Calu3 (cell line): ENCODE data around the gene CCN5. TPM values are rescaled to one million over a fixed set of nuclear protein-coding genes. Genes with fewer than 3 reads are reported as not detected.

Source experiments
- BruUV-seq: library from RNA; stranded (reverse); fragments of 400-500 nt; replicated peaks from 2 replicates; lab custom pipeline; 2021; lab: Mats Ljungman, UMichigan
- CTCF ChIA-PET: fragments of 300-600 bp; sonication (Branson Sonifier 250); formaldehyde crosslinking; loops from one replicate; lab custom pipeline; 2022; ENCODE audit warnings: antibody characterized with exemption; lab: Charles Lee
- DNase-seq: peaks from one replicate; pipeline ENCODE4 v3.0.0; 2022
- H3K27ac Mint-ChIP-seq: one replicate; pipeline ENCODE4 v1.8.0; 2022; ENCODE audit warnings: mixed read lengths; ENCODE audit not compliant: unreplicated experiment
- H3K27me3 Mint-ChIP-seq: one replicate; pipeline ENCODE4 v1.8.0; 2022; ENCODE audit warnings: mixed read lengths; ENCODE audit not compliant: unreplicated experiment
- H3K36me3 Mint-ChIP-seq: one replicate; pipeline ENCODE4 v1.8.0; 2022; ENCODE audit warnings: mild to moderate bottlenecking, moderate library complexity, mixed read lengths; ENCODE audit not compliant: insufficient read depth, unreplicated experiment
- H3K4me1 Mint-ChIP-seq: one replicate; pipeline ENCODE4 v1.8.0; 2022; ENCODE audit warnings: mild to moderate bottlenecking, low read depth, mixed read lengths; ENCODE audit not compliant: unreplicated experiment
- H3K4me3 Mint-ChIP-seq: one replicate; pipeline ENCODE4 v1.8.0; 2022; ENCODE audit warnings: mild to moderate bottlenecking, low read depth, moderate library complexity, mixed read lengths; ENCODE audit not compliant: unreplicated experiment
- H3K9me3 Mint-ChIP-seq: one replicate; pipeline ENCODE4 v1.8.0; 2022; ENCODE audit warnings: low read depth, mixed read lengths; ENCODE audit not compliant: unreplicated experiment
- CTCF ChIP-seq: fragments of 200-600 bp; IDR thresholded peaks from one replicate; pipeline ENCODE4 v1.8.0; 2022; ENCODE audit warnings: antibody characterized with exemption; ENCODE audit not compliant: unreplicated experiment
- intact Hi-C: fragments of 100-400 bp; cut with micrococcal nuclease; formaldehyde crosslinking; loops from one replicate; pipeline ENCODE4 v1.10.0; 2022; ENCODE audit not compliant: unreplicated experiment
- total RNA-seq: library from RNA; stranded (reverse); gene quantifications from 2 replicates; pipeline ENCODE4 v1.2.3, GENCODE V29; 2022

Gene CCN5
- total RNA-seq, 1 experiment from 2014 or later = 0.94 TPM

GRCh38 chr20:44698351-44698750, 16.8 kb upstream of the CCN5 start:
- Mint-ChIP-seq H3K4me1 (peaks cover 37% of the 10 kb centered on the region), H3K9me3 (no peaks in the 10 kb centered on the region), H3K27me3 (no peaks in the 10 kb centered on the region), H3K36me3 (no peaks in the 10 kb centered on the region), H3K27ac (no peak overlapping the region), H3K4me3 (no peak overlapping the region)
- intact Hi-C loops = no loop called here
- CTCF ChIA-PET = interaction anchor here (0.6 kb wide), 2 partner anchors 16 to 195 kb away, joined by 3 read pairs; partner anchors contain the start of gene CCN5
- no TSS peak for BruUV-seq
- DNase-seq = no peak
- TF ChIP-seq CTCF = no peak

- no peaks in the 10 kb centered on the region for H3K9me3 Mint-ChIP-seq
- no TSS peak for BruUV-seq
- H3K27ac Mint-ChIP-seq = no peak overlapping the region
- no peak for TF ChIP-seq CTCF
- H3K4me3 Mint-ChIP-seq = no peak overlapping the region
- H3K36me3 Mint-ChIP-seq = no peaks in the 10 kb centered on the region
- peaks cover 25% of the 10 kb centered on the region for H3K4me1 Mint-ChIP-seq
- CTCF ChIA-PET = interaction anchor here (1.5 kb wide), 1 partner anchor 8 kb away, joined by 4 read pairs; no protein-coding TSS in a partner anchor
- intact Hi-C loops = no loop called here
- no peak for DNase-seq
- no peaks in the 10 kb centered on the region for H3K27me3 Mint-ChIP-seq
Measured at GRCh38 chr20:44700306-44700705, 14.9 kb upstream of the CCN5 start.

GRCh38 chr20:44701118-44701857, 13.9 kb upstream of the CCN5 start:
- Mint-ChIP-seq H3K4me1 (peaks cover 15% of the 10 kb centered on the region), H3K36me3 (no peaks in the 10 kb centered on the region), H3K4me3 (no peak overlapping the region), H3K27me3 (no peaks in the 10 kb centered on the region), H3K27ac (no peak overlapping the region), H3K9me3 (no peaks in the 10 kb centered on the region)
- no peak for DNase-seq
- no peak for TF ChIP-seq CTCF
- intact Hi-C loops = no loop called here
- CTCF ChIA-PET = interaction anchor here (0.8 to 1.5 kb wide), 3 partner anchors 9 to 558 kb away, joined by 3 to 4 read pairs (median 3); no protein-coding TSS in a partner anchor
- BruUV-seq = no TSS peak

GRCh38 chr20:44701858-44702256, 13.3 kb upstream of the CCN5 start:
- TF ChIP-seq CTCF = no peak
- Mint-ChIP-seq H3K4me1 (peaks cover 10% of the 10 kb centered on the region), H3K4me3 (no peak overlapping the region), H3K9me3 (no peaks in the 10 kb centered on the region), H3K27me3 (no peaks in the 10 kb centered on the region), H3K27ac (no peak overlapping the region), H3K36me3 (no peaks in the 10 kb centered on the region)
- CTCF ChIA-PET = interaction anchor here (0.8 to 1.5 kb wide), 2 partner anchors 9 to 559 kb away, joined by 3 to 4 read pairs; no protein-coding TSS in a partner anchor
- no TSS peak for BruUV-seq
- no peak for DNase-seq
- intact Hi-C loops = no loop called here
